ENCODE data around the gene HDHD3.

DNA sequence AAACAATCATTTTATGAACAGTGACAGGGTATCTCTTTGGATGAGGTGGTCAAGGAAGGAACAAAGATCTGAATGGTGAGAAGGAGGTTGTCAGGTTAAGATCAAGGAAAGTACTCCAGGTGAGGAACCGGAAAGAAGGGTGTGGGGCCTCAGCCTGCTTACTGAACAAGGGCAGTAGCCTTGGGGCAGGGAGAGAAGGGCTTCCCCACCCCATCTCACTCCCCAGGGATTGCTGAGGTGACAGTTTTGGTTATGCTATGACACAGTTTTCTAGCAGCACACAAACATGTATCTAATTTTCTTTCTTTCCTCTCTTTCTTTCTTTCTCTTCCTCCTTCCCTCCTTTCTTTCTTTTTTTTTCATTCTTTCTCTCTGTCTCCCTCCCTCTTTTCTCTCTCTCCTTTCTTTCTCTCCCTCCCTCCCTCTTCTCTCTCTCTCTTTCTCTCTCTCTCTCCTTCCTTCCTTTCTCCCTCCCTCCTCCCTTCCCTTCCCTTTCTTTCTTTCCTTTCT is 4.1 kb upstream of the HDHD3 start:
- TF ChIP-seq, protein P1, sequence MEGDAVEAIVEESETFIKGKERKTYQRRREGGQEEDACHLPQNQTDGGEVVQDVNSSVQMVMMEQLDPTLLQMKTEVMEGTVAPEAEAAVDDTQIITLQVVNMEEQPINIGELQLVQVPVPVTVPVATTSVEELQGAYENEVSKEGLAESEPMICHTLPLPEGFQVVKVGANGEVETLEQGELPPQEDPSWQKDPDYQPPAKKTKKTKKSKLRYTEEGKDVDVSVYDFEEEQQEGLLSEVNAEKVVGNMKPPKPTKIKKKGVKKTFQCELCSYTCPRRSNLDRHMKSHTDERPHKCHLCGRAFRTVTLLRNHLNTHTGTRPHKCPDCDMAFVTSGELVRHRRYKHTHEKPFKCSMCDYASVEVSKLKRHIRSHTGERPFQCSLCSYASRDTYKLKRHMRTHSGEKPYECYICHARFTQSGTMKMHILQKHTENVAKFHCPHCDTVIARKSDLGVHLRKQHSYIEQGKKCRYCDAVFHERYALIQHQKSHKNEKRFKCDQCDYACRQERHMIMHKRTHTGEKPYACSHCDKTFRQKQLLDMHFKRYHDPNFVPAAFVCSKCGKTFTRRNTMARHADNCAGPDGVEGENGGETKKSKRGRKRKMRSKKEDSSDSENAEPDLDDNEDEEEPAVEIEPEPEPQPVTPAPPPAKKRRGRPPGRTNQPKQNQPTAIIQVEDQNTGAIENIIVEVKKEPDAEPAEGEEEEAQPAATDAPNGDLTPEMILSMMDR (IDR thresholded peaks at IDR 0.05; ENCODE audit: low read depth, low read length, poor library complexity, severe bottlenecking) = no peak
- TF ChIP-seq EZH2phosphoT487 (IDR thresholded peaks at IDR 0.05; ENCODE audit: borderline replicate concordance, low read length) = no peak

All from DOHH2 (cell line).